HG03064 (cell line): ENCODE data around the gene NSDHL.

Experiments used
- ATAC-seq: cut with Tn5 transposase; IDR thresholded peaks from one replicate; pipeline ENCODE4 v1.9.1; 2021; ENCODE audit warnings: low read depth; ENCODE audit not compliant: unreplicated experiment

The NSDHL gene

GRCh38 chrX:152892999-152893891, 62.4 kb downstream of the NSDHL start:
- no peak for ATAC-seq

DNA sequence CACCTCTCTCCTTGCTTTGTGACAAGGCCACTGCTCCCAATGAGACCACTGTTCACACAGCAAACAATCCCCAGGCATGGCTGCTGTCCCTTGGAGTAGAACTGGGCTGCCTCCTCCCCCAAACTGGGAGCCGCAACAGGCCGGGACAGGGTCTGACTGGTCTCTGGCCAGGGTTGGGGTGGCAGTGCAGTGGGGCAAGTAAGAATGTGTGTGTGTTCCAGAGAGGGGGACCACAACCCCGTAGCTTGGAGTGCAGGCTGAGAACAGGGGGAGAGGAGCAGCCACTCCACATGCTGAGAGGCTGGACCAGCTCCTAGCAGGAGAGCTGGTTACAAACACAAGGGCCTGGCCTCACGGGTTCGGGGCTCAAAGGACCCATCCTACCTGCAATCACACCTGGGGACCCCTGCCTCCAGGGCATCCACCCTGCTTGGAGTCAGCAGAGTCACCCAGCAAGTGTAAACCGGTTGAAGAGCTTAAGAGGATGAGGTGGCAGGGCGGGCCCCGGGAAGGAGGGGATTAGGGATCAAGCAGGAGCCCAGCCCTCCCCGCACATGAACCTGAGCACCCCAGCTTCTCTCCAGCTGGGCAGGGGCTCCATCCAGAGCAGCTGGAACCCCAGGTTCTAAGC, 63.2 kb downstream of the NSDHL start:
- ATAC-seq: no peak

DNA sequence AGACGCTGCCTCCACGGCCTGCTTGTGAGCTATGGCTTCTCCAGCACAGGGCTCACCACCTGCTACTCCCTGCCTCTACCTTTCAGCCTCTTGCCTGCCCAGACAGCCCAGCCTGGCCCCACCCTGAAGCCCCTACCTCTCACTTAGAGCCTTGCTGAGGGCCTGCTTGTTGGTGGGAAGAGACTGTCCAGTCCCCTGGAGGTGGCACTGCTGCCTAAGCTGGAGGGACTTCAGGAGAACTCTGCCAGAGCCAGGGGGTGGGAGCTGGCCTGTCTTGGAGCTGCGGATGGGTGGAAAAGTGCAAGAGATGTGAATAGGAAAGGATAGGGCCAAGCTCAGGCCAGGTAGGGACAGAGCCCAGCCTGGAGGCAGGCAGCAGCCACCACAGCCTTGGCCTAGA, 64.3 kb downstream of the NSDHL start:
- ATAC-seq: no peak

DNA sequence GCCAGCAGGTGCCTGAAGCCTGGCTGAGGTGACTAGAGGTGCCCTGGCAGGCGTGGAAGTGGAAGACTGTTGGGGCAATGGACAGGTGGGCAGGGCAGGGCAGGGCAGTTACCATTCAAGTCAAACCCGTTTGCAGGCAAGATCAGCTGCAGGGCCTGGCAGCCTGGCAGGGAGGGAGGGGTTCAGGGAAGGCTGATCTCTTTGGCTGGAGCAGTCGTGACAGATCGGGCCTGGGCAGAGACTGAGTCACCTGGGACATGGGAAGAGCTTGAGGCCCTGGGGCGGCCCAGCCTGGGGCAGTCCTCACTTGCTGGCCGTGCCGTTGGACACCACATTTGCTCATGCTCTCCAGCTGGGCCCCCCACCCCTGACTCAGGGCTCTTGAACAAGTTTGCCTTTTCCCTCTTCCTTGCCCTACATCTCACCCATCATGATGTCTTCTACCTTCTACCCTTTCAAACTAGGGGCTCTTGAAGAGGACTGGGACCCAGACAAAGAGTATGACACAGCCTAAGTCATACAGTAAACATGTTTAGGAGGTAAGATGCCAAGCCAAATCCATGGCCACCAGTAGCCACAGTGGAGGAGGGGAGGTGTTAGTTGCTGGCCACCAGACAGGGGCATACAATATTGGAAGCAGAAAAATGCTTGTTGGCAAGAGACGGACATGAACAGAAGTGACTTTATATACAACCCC, 65.0 kb downstream of the NSDHL start:
- no peak for ATAC-seq

- no peak for ATAC-seq
Observed at GRCh38 chrX:152896450-152896849, 65.6 kb downstream of the NSDHL start.

GRCh38 chrX:152897222-152898131, 66.6 kb downstream of the NSDHL start, which contains the start of gene ZNF185:
Gene ZNF185 (plus strand): TSS chrX:152898067. CDS start chrX:152914490, 16,423 bp downstream.
- ATAC-seq: no peak

DNA sequence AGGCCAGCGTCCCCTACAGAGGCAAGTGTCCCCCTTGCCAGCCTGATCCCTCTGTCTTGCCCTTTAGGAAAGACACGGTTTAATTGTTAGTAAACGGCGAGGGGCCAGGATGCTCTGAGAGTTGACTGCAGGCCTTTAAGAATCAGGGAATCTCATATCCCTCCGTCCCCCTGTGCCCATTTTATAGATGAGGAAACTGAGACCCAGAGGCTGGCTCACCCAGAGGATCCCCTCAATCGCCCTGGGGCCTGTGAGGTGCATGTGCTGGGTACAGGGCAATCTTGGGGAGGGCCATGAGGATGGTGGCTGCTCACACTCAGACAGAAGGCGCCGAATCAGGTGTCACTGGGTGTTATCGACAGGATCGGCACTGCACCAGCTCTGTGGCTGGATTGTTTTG, 67.6 kb downstream of the NSDHL start:
- no peak for ATAC-seq

- no peak for ATAC-seq
Observed at GRCh38 chrX:152899111-152899873, 68.4 kb downstream of the NSDHL start.

GRCh38 chrX:152899874-152900719, 69.2 kb downstream of the NSDHL start:
- no peak for ATAC-seq

DNA sequence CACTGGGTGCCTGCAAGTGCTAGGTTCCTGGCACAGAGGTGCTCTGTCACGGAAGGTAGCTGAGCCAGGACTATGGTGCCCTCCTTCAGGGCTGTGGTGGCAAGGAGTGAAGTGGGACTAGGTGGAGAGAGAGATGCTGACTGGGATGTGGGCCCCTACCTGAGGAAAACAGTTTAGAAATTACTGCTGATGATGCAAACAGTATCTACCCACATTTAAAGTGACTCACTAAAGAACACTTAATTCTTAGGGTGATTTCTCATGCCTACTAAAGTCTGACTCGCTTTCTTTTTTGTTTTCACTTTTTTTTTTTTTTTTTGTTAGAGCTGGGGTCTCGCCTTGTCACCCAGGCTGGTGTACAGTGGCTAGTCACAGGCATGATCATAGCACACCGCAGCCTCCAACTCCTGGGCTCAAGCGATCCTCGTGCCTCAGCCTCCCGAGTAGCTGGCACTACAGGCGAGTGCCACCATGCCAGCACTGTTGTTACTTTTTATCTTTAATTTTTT, 70.1 kb downstream of the NSDHL start:
- no peak for ATAC-seq

DNA sequence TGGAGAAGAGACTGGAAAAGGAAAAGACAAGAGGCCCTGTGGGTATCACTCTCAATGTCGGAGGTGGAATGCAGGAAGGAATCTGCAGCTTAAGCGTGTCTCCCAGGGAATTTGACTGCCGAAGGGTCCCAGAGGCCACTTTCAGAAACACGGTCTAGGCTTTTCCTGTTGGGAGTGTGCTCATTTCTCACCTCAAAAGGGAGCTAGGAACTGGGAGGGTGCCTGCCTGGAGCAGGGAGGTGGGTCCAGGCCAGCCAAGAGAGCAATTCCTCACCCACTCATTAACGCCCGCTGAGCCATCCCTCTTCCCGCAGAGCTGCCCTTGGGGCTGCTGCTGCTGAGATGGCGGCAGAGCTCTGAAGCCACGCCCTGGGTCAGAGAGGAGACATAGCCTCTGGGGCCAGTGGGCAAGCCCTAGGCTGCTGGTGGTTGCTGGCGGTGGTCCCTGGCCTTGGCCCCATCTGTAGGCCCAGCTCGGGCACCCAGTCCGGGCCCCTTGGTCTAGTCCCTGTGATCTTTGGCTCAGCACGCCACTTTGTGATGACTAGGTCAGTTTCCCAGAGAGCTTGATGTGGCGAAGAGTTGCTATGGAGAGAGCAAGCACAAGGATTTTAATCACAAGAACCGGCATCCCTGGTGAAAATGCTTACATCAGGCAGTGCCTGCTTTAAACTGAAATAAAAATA, 71.1 kb downstream of the NSDHL start:
- no peak for ATAC-seq

- ATAC-seq: no peak
Observed at GRCh38 chrX:152902502-152902820, 71.6 kb downstream of the NSDHL start.

GRCh38 chrX:152903589-152903988, 72.7 kb downstream of the NSDHL start:
- ATAC-seq: no peak

DNA sequence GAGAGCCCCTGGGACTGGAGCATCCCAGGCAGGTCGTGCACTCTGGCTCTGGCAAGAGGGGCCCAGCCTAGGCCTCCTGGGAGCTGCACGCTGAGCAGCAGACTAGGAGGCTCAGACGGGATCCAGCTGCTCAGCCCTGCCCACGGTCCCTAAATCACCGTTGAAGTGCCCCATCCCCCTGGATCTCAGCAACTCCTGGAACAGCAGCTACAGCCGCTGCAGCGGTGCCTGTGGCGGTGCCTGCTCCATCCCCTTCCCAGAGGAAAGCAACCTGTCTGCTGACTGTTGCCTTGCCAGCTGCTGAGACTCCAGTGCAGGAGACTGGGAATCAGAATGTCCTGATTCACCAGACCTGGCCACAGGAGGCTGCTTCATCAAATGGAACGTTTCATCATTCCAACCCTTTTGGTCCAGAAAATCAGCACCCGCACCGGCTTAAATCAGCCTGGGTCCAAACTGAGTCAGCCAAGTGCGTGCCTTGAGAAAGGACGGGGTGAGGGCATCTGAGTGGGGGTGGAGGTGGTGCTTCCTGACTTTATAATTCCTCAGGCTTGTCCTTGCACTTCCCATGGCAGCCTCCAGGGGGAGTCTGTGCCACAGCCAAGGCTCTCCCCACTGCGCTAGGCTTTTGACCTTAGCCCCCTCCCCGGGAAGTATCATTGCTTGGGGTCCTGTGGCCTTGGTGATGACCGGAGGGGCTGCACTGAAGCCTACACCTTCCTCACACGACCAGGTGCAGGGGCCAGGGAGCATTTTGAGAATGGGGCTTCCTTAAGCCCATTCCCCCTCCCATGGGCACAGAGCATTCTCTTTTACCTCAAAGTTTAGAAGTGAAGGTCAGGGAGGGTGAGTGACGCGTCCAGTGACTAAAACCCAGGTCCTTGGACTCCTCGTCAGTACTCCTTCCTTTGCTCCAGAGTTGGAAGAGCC, 73.6 kb downstream of the NSDHL start:
- no peak for ATAC-seq

DNA sequence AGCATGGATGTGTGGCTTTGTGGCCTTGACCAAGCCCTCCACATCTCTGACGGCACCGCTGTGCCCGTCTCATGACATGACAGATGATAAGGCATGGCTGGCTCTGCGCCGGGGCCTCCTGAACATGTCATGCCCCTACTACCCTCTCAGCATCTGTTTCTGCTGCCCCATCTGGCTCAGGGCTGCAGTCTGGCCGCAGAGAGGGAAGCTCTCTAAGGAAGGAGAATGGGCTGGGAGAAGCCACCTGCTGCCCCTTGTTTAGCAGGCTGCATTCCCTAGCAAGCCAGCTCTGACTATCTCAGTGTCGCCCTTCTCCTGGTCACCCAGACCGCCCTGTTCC, 74.2 kb downstream of the NSDHL start:
- ATAC-seq: no peak

- ATAC-seq: no peak
Observed at GRCh38 chrX:152907084-152907651, 76.3 kb downstream of the NSDHL start.

DNA sequence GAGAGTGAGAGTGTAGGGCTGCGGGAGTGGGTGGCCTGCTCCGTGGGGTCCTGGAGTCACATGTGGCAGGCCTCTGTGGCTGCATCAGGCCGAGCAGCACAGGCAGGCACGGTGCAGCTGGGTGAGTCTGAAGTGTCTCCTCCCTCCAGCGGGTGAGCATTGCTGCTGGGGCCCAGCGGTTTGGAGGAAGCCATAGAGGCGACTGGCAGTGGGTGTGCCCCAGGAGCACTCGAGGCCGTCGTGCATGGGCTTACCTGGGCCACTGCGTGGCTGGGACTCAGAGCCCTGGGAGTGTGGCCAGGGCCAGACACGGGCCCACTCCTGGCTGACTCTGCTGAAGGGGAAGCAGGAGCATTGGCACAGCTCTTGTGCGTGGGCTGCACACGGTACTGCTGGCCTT, 77.6 kb downstream of the NSDHL start:
- ATAC-seq: no peak
